ENCODE data around the gene RELB. TPM values are rescaled to one million over a fixed set of nuclear protein-coding genes. Genes with fewer than 3 reads are reported as not detected.

Gene RELB
- total RNA-seq, 4 donors from 2014 or later: 5.8 to 26.5 (median 13.5) TPM

DNA sequence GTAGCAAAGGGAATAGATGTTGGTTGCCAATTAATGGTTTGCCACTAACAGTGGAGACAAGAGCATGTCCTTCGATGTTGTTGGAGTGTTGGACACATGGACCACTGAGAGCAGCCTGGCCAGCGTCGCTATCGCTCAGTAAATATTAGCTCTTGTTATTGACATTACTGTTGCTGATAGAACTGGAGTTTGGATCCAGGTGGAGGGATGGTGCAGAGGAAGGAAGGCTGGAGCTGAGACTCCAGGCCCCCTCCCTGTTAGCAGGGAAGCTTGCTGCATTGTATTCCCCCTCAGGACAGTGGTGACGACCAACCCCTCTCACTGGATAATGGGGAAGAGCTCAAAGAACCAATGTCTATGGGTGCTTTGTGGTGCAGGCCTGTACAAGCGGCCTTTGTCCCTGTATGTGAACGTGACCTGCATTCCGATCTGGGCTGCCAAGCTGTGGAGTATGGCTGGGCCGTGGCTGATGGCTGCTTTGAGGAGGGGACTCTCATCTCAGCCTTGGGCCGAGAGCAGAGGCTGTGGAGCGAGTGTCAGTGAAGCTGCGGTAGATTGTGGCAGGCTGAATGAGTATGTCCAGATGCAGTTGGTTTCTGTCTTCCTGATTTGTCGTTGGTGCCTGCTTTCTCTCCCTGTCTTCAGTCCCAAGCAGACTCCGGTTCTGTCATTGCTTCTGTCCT is 44.5 kb downstream of the RELB start:
- no peak for ATAC-seq (ENCODE audit: low FRiP score)
- TF ChIP-seq, protein P1, sequence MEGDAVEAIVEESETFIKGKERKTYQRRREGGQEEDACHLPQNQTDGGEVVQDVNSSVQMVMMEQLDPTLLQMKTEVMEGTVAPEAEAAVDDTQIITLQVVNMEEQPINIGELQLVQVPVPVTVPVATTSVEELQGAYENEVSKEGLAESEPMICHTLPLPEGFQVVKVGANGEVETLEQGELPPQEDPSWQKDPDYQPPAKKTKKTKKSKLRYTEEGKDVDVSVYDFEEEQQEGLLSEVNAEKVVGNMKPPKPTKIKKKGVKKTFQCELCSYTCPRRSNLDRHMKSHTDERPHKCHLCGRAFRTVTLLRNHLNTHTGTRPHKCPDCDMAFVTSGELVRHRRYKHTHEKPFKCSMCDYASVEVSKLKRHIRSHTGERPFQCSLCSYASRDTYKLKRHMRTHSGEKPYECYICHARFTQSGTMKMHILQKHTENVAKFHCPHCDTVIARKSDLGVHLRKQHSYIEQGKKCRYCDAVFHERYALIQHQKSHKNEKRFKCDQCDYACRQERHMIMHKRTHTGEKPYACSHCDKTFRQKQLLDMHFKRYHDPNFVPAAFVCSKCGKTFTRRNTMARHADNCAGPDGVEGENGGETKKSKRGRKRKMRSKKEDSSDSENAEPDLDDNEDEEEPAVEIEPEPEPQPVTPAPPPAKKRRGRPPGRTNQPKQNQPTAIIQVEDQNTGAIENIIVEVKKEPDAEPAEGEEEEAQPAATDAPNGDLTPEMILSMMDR (IDR thresholded peaks at IDR 0.05): no peak
- DNase-seq (ENCODE audit: low spot score): no peak

DNA sequence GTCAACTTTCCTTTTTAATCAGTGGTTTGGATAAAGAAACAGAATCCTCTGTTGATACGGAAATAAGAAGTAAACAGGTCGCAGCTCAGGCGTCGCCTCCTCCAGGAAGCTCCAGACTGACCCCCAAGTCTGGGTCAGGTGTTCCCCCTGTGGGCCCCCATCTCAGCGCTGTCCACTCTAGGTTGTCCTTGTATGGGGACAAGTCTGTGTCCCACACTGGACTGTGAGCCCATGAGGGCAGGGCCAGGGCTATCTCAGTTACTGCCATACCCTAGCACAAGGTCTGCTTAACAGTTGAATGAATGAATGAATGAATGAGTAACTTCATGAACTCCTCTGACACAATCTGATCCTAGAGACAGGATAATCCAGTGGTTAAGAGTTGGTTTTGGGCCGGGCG is 45.1 kb downstream of the RELB start:
- TF ChIP-seq, protein P1 (IDR thresholded peaks at IDR 0.05): no peak
- ATAC-seq (ENCODE audit: low FRiP score) (no peak), DNase-seq (ENCODE audit: low spot score) (no peak)

GRCh38 chr19:45047188-45047797 is 46.0 kb downstream of the RELB start:
- TF ChIP-seq, protein P1 (IDR thresholded peaks at IDR 0.05): no peak
- ATAC-seq (ENCODE audit: low FRiP score): no peak

DNA sequence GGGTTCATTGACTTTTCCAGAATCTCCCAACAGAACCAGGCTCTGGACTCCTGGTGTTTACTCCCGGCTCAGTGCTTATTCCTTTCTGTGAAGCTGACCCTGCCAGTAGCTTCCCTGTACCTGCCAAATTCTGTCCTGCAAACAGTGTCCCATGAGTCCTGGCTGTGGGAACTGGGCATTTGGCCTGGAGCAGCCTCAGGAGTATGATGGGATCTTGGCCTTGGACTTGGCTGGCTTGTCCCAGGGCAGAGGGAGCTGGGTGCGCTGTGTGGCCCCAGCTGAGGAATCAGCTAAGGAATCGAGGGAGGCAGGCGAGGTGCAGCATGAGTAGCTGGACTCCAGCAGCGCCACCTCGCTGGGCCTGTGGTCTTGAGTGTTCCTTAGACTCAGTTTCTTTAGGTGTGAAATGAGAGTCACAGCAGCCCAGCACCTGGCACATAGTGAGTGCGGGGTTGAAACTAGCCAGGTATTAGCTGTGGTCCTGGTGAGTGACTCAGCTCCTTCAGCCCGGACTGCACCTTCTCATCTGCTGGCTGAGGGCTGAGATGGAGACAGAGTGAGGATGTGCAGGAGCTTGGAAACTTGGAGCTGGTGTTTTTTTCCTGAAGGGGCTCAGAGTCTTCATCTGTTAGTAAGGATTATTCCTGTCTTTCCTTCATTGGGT is 47.9 kb downstream of the RELB start:
- TF ChIP-seq, protein P1 (IDR thresholded peaks at IDR 0.05): no peak
- no peak for ATAC-seq (ENCODE audit: low FRiP score)
- no peak for DNase-seq (ENCODE audit: low spot score)

More at GRCh38 chr19:45047188-45047797, 46.0 kb downstream of the RELB start:
- DNase-seq (ENCODE audit: low spot score): no peak

DNA sequence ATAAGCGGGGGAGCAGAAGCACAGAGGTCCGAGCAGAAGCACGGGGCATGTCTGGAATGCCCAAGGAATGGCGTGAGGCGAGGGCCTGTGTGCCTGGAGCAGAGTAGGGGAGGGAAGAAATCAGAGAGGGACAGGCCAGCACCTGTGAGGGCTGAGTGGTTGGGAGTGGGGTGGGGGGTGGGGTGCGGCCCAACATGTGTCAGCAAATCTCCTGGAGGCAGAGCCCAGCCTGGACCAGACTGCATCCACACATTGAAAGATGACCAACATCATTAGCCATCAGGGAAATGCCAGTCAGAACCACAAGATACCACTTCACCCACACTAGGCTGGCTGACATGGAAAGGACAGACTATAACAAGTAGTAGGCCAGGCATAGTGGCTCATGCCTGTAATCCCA is 48.8 kb downstream of the RELB start:
- ATAC-seq (ENCODE audit: low FRiP score) (no peak), DNase-seq (ENCODE audit: low spot score) (no peak)
- TF ChIP-seq, protein P1 (IDR thresholded peaks at IDR 0.05): no peak

- DNase-seq (ENCODE audit: low spot score) (no peak), ATAC-seq (ENCODE audit: low FRiP score) (no peak)
- TF ChIP-seq, protein P1 (IDR thresholded peaks at IDR 0.05): no peak
These were observed 50.8 kb downstream of the RELB start for GRCh38 chr19:45051929-45052579.

Measured in omental fat pad (tissue), 4 donors.